Effector memory CD4-positive, alpha-beta T cell (primary cell): ENCODE measurements around the gene CSMD2.

Source experiments
- DNase-seq, 3 donors: peaks; one replicate each; pipeline ENCODE4 v3.0.0-alpha.2; 2020
- H3K27ac ChIP-seq: 2 replicates; pipeline ENCODE4 v1.7.0; 2013; ENCODE audit warnings: mild to moderate bottlenecking, low read length, moderate library complexity; ENCODE audit not compliant: insufficient read depth, poor library complexity, severe bottlenecking
- H3K27me3 ChIP-seq: replicated peaks from 2 replicates; pipeline ENCODE4 v1.7.0; 2013; ENCODE audit warnings: mild to moderate bottlenecking, low read length; ENCODE audit not compliant: insufficient read depth, control insufficient read depth, poor library complexity, severe bottlenecking
- H3K36me3 ChIP-seq: 2 replicates; pipeline ENCODE4 v1.7.0; 2013; ENCODE audit warnings: mild to moderate bottlenecking, low read length, moderate library complexity; ENCODE audit not compliant: control insufficient read depth, insufficient read depth
- H3K4me1 ChIP-seq: 2 replicates; pipeline ENCODE4 v1.7.0; 2013; ENCODE audit warnings: low read length, mild to moderate bottlenecking; ENCODE audit not compliant: control insufficient read depth, insufficient read depth, poor library complexity, severe bottlenecking
- H3K4me3 ChIP-seq: 2 replicates; pipeline ENCODE4 v1.7.0; 2013; ENCODE audit warnings: low read length, low read depth, mild to moderate bottlenecking; ENCODE audit not compliant: insufficient read depth, poor library complexity, severe bottlenecking
- H3K9me3 ChIP-seq: 2 replicates; pipeline ENCODE4 v1.7.0; 2013; ENCODE audit warnings: mild to moderate bottlenecking, low read length, moderate library complexity; ENCODE audit not compliant: control insufficient read depth

The CSMD2 gene

GRCh38 chr1:33472269-33472980, 692.6 kb downstream of the CSMD2 start, which contains the start of gene ZSCAN20:
Gene ZSCAN20, plus strand, starts transcription at chr1:33472645. Its CDS starts 6,644 bp downstream, at chr1:33479289.
- H3K36me3 ChIP-seq: no peaks in the 10 kb centered on the region
- peak within 1 kb of the TSS; percentile 53 for H3K4me3 ChIP-seq
- H3K4me1 ChIP-seq: no peaks in the 10 kb centered on the region
- peak; percentile 60 to 70 (median 70) for DNase-seq
- H3K27me3 ChIP-seq: no peaks in the 10 kb centered on the region
- peak within 1 kb of the TSS; percentile 50 for H3K27ac ChIP-seq
- no peaks in the 10 kb centered on the region for H3K9me3 ChIP-seq

GRCh38 chr1:33471416-33471815, 693.6 kb downstream of the CSMD2 start:
- no peaks in the 10 kb centered on the region for H3K4me1 ChIP-seq
- DNase-seq: no peak

GRCh38 chr1:33470495-33471012, 694.5 kb downstream of the CSMD2 start:
- DNase-seq: peak in 2 of 3 donors; percentile 9 to 18
- H3K9me3 ChIP-seq: no peaks in the 10 kb centered on the region
- H3K4me1 ChIP-seq: no peaks in the 10 kb centered on the region
- H3K4me3 ChIP-seq: no peak overlapping the region
- H3K27ac ChIP-seq: no peak overlapping the region
- H3K27me3 ChIP-seq: no peaks in the 10 kb centered on the region
- no peaks in the 10 kb centered on the region for H3K36me3 ChIP-seq

More at GRCh38 chr1:33471416-33471815, 693.6 kb downstream of the CSMD2 start:
- no peaks in the 10 kb centered on the region for H3K9me3 ChIP-seq
- no peak overlapping the region for H3K4me3 ChIP-seq
- H3K27me3 ChIP-seq: no peaks in the 10 kb centered on the region
- no peaks in the 10 kb centered on the region for H3K36me3 ChIP-seq
- H3K27ac ChIP-seq: no peak overlapping the region

GRCh38 chr1:33469691-33470090, 695.3 kb downstream of the CSMD2 start:
- Histone ChIP-seq H3K4me1 (no peaks in the 10 kb centered on the region), H3K4me3 (no peak overlapping the region), H3K9me3 (no peaks in the 10 kb centered on the region), H3K27ac (no peak overlapping the region), H3K36me3 (no peaks in the 10 kb centered on the region), H3K27me3 (no peaks in the 10 kb centered on the region)
- DNase-seq: no peak

GRCh38 chr1:33468967-33469366, 696.1 kb downstream of the CSMD2 start:
- Histone ChIP-seq H3K4me1 (no peaks in the 10 kb centered on the region), H3K36me3 (no peaks in the 10 kb centered on the region), H3K9me3 (no peaks in the 10 kb centered on the region)

GRCh38 chr1:33468531-33468930, 696.5 kb downstream of the CSMD2 start:
- Histone ChIP-seq H3K27ac (no peak overlapping the region), H3K9me3 (no peaks in the 10 kb centered on the region), H3K27me3 (no peaks in the 10 kb centered on the region), H3K4me1 (no peaks in the 10 kb centered on the region), H3K36me3 (no peaks in the 10 kb centered on the region), H3K4me3 (no peak overlapping the region)
- no peak for DNase-seq

More at GRCh38 chr1:33468967-33469366, 696.1 kb downstream of the CSMD2 start:
- DNase-seq: no peak
- Histone ChIP-seq H3K27me3 (no peaks in the 10 kb centered on the region), H3K27ac (no peak overlapping the region), H3K4me3 (no peak overlapping the region)

GRCh38 chr1:33468011-33468410, 697.0 kb downstream of the CSMD2 start:
- Histone ChIP-seq H3K4me1 (no peaks in the 10 kb centered on the region), H3K4me3 (no peak overlapping the region), H3K27ac (no peak overlapping the region), H3K36me3 (no peaks in the 10 kb centered on the region), H3K9me3 (no peaks in the 10 kb centered on the region), H3K27me3 (no peaks in the 10 kb centered on the region)
- DNase-seq: no peak

GRCh38 chr1:33466159-33466558, 698.9 kb downstream of the CSMD2 start:
- no peaks in the 10 kb centered on the region for H3K27me3 ChIP-seq
- H3K36me3 ChIP-seq: no peaks in the 10 kb centered on the region
- H3K4me1 ChIP-seq: no peaks in the 10 kb centered on the region
- no peak for DNase-seq
- H3K4me3 ChIP-seq: no peak overlapping the region
- no peaks in the 10 kb centered on the region for H3K9me3 ChIP-seq
- H3K27ac ChIP-seq: no peak overlapping the region

- no peaks in the 10 kb centered on the region for H3K9me3 ChIP-seq
- DNase-seq: no peak
- no peaks in the 10 kb centered on the region for H3K36me3 ChIP-seq
- H3K4me1 ChIP-seq: no peaks in the 10 kb centered on the region
- H3K27ac ChIP-seq: no peak overlapping the region
- peaks cover 5% of the 10 kb centered on the region for H3K27me3 ChIP-seq
- no peak overlapping the region for H3K4me3 ChIP-seq
These were observed 699.7 kb downstream of the CSMD2 start for GRCh38 chr1:33465316-33465715.

GRCh38 chr1:33464552-33464951, 700.5 kb downstream of the CSMD2 start:
- Histone ChIP-seq H3K36me3 (no peaks in the 10 kb centered on the region), H3K27me3 (peaks cover 5% of the 10 kb centered on the region), H3K9me3 (no peaks in the 10 kb centered on the region), H3K27ac (no peak overlapping the region), H3K4me1 (no peaks in the 10 kb centered on the region), H3K4me3 (no peak overlapping the region)
- no peak for DNase-seq
